HG03558 (cell line): ENCODE data around the gene AJAP1.
"Not testable (repeated sequence)": the region's sequence is repeated elsewhere in the genome, so short reads cannot be mapped to it uniquely, and the experiment has no call there.

Experiments used
- ATAC-seq: cut with Tn5 transposase; IDR thresholded peaks from one replicate; pipeline ENCODE4 v1.9.1; 2021; ENCODE audit warnings: moderate number of reproducible peaks; ENCODE audit not compliant: unreplicated experiment; ENCODE audit errors: extremely low read depth

Gene AJAP1

DNA sequence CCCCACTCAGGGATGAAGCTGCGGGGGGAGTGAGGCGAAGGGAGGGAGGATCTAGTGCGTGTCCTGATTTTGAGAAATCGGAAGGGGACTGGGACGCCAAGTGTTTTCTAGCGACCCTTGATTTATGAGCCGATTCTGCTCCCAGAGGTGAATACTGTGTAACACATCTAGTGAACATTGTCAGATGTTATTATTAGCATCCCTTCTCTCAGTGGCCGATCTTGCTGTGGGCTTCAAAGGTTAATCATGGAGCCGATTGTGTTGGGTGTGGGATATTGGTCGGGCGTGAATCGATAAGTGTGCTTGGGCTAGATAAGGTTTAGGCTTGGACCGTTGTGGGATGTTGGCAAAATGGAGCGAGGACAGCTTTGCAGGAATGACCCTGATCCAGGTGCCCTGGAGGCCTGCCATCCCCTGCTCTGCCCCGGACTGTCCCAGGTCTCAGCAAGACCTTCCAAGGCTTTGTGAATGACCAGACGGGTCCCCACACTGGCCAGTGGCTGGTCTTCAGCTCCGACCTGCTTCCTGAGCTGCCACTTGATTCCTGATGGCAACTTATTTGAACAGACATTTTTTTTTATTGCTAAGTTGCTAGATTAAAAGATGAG lies 2.2 kb downstream of the AJAP1 start:
- ATAC-seq = no peak

DNA sequence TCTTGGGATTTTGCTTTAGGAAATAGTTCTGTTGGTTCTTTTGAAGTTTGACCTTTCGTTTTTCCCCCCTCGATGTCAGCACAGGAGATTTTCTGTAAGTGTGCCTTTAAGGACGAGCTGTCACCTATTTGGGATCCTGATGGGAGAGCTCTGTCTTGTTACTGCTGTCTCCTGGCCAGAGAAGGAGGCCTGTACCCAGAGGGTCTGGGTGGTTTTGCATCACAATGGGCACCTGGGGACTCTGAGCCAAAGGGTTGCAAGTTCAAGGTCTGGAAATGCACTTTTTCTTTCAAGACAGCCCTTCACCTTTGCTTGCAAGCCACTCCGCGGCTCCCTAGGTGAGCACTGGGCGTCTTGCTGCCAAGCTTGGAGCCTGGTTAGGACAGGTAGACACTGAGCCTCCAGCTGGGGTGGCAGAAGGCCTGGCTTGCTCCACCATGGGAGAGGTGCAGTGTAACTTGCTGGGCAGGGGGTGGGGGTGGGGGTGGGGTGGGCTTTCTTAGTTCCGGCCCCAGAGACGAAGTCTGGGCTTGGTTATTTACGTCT lies 2.9 kb downstream of the AJAP1 start:
- ATAC-seq = no peak

DNA sequence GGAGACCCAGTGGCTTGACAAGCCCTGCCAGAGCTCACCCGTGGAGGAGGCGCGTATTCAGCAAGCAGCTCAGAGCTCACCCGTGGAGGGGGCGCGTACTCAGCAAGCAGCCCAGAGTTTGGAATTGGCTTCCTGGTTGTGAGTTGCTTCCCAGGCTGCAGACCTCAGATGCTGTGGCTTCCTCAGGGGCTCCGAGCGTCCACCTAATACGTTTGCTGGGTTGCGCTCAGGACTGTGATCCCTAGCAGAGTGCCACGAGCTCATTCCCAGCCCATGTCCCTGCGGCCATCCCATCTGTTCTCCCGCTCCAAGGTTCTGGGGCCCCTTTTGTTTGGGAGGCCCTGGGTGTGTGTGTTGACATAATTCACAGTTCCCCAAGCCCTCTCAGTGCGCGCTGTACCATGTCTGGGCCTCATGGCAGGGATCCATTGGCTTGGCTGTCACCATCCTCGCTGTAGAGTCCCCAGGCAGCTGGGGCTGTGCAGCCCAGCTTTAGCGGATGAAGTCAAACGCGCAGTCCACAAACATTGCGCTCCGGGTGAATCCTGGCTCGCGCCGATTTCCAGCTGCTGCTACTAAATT lies 3.6 kb downstream of the AJAP1 start:
- ATAC-seq = no peak

DNA sequence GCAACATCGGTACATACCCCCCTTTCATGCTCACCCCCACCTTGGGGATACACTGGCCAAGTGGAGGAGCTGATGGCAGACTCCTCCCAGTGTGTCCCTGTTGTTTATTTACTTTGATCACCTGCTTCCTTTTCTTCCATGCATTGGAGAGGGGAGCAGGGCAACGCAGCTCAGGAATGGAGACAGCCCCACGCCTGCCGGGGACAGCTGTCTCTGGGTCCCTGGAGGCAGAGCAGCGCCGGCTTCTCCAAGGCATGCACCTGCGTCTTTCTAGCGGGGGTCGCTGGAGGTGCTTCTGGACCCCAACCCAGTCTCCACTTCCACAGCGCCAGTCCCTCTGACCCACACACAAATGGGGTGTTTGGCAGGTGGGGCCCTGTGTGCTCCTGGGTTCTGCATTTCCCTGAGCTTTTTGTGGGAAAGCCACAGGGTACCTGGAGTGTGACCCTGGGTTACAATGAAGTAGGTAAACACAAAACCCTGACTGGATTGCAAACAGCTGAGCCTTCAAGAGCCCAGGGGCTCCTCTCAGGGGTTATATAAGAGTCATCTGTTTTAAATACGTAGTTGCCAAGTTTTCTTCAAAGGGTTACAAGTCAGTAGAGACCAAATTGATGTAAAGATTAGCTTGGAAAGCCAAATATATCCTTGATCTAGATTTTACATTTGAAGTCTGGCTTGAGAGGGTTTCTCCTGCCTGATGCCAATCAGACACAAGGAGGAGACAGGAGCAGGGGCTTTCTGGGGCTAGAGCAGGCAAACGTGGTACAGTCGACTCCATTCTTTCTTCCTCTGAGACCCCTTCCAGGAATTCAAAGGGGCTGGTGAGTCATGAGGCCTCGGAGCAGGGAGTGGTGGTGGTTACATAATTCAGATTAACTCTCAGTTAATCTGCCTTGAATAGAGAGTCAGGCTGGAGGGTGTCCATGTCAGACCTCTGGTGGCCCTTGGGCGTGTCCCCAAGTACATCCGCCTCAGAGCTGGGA lies 4.5 kb downstream of the AJAP1 start:
- no peak for ATAC-seq

DNA sequence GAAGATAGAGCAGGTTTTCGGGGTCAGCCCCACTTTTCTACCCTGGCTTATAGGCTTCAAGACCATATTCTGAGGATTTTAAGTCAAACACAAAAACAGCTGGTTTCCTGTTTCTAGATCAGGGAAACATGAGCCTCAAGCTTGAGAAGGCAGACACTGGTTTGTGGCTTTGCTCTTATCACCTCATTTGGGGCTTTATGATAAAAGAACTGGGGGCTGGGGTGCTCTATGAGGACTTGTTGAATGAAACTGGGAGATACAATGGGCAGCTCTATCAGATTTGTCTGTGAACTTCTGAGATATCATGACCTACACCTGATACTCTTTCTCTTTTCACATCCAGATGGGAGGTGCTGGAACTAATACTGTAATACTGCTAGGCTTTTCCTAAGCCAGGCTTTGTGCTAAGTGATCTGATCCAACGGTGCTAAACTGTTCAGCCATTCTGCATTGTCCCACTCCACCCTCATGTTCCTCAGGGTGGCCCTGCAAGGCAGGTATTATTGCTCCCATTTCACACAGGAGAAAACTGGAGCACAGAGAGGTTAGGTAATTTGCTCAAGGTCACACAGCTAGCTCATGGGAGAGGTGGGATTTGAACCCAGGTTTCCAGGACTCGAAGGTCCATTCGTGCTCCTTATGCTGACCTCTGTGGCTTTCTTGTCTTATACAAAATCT lies 6.6 kb downstream of the AJAP1 start:
- ATAC-seq = no peak

DNA sequence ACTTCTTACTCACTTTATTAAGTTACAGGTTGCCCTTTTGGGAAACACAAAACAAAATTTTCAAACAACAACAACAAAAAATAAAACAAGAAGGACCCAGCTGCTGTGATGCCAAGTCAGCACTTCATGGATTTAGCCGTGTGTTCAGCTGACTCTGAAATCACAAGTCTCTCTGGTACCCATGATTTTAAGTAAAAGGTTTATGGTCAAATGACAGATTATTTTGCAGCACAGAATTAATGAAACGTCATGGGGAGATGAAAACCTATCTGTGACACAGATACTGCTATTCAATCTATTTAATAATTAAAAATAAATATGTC lies 7.1 kb downstream of the AJAP1 start:
- no peak for ATAC-seq

DNA sequence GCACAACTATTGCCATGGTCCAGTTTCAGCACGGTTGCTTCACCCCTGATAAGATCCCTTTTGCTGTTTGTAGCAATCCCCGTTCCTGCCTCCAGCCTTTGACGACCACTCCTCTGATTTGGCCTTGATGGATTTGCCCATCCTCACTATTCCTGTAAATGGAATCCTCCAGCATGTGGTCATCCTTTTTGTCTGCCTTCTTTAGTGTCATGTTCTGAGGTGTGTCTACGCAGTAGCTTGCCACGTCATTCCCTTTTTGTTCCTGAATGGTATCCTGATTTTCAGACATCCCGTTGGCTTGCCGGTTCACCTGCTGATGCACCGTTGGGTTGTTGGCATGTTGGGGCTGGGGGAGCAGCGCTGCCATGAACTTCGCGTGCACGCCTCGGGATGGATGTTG lies 7.8 kb downstream of the AJAP1 start:
- ATAC-seq = no peak

DNA sequence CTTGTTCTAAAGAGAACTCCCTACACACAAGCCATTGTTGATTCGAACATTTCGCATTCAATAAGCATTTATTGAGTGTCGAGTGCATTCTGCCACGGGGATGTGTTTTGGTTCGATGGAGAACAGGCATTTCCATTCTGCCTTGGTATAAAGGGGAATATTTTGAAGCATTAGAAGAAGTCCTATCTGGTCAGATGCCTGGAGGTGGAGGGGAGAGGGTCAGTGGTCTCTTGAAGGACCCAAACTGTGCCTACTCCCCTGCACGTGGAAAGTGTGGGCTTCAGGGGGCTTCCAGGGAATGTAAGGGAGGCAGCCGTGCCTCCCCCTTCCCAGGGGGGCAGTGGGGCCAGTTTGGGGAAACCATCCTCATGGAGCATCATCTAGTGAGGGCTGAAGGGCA lies 8.3 kb downstream of the AJAP1 start:
- no peak for ATAC-seq

DNA sequence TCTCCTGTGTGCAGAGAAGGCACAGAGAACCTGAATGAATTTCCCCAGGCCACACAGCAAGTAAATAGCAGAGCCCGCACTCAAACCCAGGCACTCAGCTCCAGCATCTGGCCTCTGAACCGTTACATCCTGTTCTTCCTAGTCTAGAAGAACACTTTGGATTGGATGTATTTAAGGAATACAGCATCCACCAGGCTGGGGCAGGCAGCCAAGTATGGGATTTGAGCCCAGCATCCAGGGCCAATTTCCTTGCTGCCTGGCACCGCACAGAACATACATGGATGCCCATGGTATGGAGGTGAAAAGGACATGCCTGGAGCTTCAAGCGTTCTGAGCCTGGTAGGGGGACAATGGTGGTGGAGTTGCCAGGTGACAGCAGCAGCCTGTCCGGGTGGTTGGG lies 9.7 kb downstream of the AJAP1 start:
- no peak for ATAC-seq

DNA sequence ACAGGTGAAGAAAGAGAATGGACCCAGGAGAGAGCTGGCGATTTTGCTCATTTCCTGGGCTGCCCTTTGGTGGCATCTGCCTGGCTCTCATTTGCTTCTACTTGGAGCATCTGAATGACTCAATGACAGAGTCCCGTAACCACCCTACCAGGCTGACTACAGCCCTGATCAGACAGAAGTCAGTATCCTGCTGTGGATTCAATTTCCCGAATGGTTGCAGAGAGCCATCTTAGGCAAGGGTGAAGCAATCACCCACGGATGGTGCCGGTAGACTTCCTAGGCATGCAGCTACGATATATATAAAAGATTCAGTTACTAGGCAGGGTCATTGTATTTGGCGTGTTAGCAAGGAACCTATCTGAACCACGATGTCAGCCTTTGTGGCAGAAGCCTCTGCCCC lies 10.2 kb downstream of the AJAP1 start:
- ATAC-seq = no peak

DNA sequence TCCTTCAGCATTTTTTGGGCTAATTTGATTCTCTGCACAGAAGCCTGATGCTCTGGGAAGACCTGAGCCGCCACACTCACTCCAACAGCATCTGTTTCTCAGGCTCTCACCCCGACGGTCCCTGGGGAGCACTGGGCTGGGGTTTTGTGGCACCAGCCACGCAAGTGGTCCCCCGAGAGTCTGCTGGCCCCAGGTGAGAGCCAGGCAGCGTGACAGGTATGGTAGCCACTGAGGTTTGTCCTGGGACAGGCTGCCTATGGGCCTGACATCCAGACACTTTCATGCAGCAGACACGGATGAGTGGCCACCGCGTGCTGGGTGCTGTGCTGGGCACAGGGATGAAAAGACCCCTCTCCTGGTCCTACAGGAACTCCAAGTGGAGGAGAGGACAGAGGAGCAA lies 11.0 kb downstream of the AJAP1 start:
- no peak for ATAC-seq

DNA sequence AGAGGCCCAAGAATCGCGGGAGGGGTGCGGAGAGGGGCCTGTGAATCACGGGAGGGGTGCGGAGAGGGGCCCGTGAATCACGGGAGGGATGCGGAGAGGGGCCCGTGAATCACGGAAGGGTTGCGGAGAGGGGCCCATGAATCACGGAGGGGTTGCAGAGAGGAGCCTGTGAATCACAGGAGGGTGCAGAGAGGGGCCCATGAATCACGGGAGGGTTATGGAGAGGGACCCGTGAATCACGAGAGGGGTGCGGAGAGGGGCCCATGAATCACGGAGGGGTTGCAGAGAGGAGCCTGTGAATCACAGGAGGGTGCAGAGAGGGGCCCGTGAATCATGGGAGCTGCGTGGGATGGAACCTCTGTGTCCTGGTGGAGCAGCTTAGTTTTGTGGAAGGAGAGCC lies 12.3 kb downstream of the AJAP1 start:
- not testable (repeated sequence) for ATAC-seq

DNA sequence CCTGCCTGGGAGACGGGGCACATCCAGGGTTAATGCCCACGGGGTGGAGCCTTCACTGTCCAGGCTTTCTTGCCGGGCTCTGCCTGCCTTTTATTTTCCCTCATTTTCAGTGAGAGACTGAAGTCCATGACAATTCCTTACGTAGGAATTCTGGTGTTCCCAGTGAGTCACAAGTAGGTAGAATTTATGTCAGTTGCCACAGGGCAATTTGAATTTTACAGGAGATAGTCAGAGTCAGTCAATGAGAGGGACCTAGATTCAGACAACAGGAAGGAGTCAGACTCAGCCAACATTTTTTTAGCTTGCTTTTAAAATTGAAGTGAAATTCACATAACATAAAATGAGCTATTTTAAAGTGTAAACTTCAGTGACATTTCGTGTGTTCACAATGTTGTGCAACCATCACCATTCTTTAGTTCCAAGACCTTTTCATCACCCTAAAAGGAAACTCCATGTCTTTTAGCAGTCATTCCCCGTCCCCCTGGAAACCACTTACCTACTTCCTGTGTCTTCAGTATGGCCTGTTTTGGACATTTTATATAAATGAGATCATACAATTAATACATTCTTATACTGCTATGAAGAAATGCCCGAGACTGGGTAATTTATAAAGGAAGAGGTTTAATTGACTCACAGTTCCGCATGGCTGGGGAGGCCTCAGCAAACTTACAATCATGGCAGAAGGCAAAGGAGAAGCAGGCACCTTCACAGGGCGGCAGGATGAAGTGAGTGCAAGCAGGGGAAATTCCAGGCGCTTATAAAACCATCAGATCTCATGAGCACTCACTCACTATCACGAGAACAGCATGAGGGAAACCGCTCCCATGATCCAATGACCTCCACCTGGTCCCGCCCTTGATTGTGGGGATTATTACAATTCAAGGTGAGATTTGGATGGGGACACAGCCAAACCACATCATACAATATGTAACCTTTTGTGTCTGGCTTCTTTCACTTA lies 14.6 kb downstream of the AJAP1 start:
- ATAC-seq = no peak

DNA sequence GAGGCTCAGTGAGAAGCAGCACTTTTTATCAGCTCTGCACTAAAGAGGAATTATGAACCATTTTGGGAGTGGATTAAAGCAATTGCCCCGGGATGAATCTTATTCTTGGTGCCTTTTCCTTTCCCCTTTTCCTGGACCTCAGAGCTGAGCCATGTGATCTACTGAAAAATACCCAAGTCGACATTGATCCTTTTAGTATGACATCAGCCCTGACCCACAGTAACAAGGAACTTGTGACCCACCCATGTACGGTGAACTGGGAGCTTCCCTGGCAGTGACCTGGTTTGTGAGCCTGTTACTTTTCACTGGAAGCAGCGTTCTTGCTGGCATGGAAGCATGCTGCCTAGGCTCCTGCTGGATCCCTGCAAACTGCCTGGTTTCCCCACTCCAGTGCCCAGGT lies 15.9 kb downstream of the AJAP1 start:
- ATAC-seq = no peak

DNA sequence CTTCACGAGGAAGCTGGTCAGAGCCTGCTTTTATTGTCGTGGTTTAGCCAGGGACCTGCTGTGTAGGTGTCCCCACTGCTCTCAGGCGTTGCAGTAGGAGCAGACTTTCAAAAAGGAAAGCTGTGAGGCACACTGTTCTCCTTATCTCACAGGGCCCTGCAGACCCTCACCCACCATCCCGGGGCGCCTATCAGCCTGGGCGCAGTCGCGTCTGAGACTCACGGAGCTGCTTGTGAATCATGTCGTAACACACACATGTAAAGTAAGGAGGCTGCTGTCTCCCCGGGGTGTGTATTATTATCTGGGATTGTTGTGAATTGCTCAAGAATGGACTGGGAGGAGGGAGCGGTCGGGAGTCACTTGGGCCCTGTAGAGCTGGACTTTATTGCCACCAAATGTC lies 17.4 kb downstream of the AJAP1 start:
- ATAC-seq = no peak

DNA sequence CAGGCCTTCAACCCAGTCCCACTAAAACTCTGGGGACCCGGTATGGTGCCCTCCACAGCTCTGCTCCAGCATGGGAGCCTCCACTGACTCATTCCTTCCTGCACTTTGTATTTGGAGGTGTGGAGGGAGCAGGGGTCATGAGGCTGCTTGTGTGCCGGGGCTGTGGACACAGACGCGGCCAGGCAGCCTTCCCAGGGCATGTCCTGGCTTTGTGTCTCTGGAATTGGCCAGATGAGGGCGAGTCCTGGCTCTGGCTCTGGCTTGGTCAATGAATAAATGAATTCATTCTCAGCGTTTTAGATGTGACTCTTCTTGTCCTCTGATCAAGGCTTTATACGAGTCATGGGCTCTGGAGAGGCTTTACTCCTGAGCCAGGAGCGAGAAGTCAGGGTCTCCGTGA lies 19.1 kb downstream of the AJAP1 start:
- no peak for ATAC-seq

DNA sequence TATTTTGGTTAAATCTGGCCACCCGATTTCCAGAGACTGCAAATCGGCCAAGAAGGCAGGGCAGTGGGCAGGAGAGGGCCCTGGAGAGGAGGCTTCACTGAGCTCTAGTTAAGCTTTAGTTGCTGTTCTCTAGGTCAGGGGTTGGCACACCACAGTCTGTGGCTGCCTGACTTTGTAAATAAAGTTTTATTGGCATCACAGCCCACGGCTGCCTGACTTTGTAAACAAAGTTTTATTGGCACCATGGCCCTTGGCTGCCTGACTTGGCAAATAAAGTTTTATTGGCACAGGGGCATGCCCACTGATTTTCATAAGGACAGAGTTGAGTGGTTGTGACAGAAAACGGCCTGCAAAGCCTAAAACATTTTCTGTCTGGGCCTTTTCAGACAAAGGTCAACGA lies 19.7 kb downstream of the AJAP1 start:
- no peak for ATAC-seq

DNA sequence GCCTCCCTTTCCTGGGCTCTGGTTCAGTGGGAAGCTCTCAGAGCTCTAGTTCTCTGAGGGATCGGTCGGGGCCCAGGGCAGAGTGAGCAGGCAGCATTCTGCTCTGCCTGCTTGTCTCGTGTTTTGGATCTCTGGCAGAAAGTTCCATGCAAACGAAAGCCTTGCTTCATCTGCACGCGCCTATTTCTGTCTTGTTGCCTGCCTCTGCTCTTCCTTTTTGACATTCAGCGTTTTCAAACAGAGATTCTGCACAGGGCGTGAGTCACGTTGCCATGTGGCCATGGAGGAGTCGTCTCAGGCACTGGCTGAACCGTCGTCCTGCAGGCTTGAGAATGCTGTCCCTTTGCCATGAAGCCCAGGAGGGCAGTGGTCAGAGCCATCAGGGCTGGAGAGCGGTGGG lies 20.3 kb downstream of the AJAP1 start:
- ATAC-seq = no peak

DNA sequence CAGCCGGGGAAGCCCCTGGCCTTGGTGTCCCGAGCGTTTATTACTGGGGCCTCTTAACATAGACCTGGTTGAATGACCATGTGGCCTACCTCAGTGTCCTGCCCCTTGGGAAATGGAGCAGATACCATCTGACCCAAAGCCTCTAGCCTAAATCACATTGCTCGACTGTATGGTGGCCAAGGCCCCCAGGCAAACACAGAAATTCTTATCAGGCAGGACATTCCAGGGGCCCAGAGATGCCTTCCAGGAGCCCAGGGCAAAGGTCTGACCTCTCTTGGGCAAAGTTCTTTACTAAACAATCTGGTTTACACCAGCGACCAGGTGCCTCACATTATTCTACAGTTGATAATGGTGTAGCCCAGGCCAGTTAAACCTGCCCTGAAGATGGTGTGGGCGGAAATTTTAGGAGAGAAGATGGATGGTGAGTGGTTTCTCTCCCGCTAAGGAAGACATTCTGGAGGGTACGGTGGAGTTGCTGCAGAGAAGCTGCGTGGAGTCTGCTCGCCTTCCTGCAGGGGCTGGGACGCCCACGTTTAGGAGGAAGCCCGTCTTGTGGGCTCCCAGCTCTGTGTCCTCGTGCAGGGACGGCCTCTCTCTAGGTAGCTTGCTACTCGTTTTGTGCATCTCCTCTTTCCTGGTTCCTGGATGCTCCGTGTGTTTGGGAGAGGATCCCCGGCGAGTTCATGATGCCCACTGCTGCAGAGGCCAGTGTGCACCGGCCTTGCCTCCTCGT lies 21.2 kb downstream of the AJAP1 start:
- no peak for ATAC-seq
